Activated T-cell treated with anti-CD3 and anti-CD28 coated beads, Interleukin-2, amount 50 U/mL, for 48 hours (primary cell): ENCODE results near the gene C10orf143.
A peak's percentile ranks its signal among the peaks of the same experiment; 100 is the strongest.

Experiments used
- DNase-seq, 2 experiments: peaks; one replicate each; pipeline ENCODE4 v3.0.0-alpha.2; 2020

C10orf143 gene

GRCh38 chr10:130050721-130051120, 59.9 kb downstream of the C10orf143 start:
- DNase-seq, result no peak

- no peak for DNase-seq
These were observed 60.6 kb downstream of the C10orf143 start for GRCh38 chr10:130049987-130050386.

DNA sequence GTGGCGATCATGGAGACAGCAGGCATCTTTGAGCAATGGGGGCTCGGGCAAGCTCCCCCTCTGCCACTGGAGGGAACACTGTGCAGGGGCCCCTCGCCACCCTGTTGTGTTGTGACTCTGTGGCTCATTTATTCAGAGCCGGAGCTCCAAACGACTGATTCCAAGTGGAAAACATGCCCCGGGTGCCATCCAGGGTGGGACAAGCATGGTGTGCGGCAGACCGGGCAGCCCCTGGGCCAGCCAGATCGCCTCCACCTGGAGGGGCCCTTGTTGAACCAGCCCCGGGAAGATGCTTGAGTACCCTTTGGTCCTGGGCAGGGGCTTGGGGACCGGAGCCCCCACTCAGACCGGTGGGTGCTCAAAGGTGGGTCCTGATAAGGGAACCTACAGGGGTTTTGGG, 61.4 kb downstream of the C10orf143 start:
- DNase-seq, result no peak

DNA sequence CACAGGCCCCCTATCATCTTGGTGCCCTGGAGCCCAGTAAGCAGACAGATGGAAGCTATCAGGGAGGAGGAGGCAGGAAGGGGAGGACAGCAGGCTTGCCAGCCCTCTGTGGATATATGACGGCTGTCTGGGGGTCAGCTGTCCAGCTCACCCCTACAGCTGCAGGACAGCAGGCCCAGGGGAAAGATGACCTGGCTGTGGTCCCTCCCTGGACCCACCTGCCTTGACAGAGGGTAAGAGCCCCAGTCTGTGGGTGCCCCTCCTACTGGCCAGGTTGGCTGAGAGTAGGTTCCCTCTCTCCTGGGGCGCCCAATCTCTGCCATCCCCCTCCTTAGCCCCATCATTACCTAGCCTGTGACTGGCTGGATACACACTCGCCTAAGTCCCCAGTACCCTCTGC, 62.5 kb downstream of the C10orf143 start:
- DNase-seq, result no peak

- no peak for DNase-seq
These were observed 63.3 kb downstream of the C10orf143 start for GRCh38 chr10:130047336-130047735.

- DNase-seq, result no peak
These were observed 64.0 kb downstream of the C10orf143 start for GRCh38 chr10:130046591-130046990.

GRCh38 chr10:130045801-130046321, 64.8 kb downstream of the C10orf143 start:
- no peak for DNase-seq

- DNase-seq, result no peak
These were observed 65.5 kb downstream of the C10orf143 start for GRCh38 chr10:130045091-130045652.

DNA sequence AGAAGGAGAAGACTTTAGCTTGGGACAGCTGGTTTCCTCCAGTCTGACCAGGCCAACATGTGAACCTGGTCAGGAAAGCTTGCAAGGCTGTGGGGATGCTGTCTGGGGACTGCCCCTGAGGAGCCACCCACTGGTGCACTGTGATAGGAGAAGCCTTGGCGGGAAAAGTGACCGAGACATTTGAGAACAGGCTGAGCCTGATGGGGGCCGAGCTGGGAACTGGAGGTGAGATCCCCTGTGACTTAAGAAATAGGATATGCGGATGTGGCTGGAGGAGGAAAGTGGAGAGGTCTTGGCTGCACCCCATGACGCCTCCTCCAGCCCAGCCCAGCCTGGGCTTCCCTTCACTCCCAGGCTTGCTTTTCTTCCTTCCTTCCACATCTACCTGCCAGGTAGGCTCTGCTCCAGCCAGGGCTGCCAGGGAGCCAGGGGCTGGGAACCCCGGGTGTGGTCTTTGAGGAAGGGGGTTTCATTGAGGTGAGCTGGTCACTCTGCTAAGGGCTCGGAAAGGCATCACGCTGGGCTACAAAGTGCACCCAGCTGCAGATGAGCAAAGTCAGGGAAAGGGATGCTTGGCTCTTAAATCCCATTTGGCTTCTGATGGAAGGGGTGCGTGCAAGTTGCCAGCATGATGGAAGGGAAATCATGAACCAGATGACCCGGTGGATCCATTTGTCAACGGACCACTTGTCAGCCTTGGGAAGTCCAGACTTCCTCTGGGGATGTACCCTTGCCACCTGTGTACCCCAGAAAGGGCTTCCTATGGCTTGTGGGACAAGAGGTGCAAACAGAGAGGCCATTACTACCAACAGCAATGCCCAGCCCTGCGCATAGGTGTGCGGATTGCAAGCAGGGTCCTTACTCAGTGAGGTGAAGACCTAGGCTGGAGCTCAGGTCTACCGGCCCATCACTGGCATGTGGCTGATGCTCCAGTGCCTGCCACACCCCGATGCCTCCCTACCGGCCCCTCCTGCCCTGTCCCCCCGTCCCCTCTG, 66.3 kb downstream of the C10orf143 start:
- peak in 1 of 2 experiments; percentile 3 for DNase-seq

- no peak for DNase-seq
These were observed 67.1 kb downstream of the C10orf143 start for GRCh38 chr10:130043491-130043890.

- no peak for DNase-seq
These were observed 68.2 kb downstream of the C10orf143 start for GRCh38 chr10:130042381-130042780.

DNA sequence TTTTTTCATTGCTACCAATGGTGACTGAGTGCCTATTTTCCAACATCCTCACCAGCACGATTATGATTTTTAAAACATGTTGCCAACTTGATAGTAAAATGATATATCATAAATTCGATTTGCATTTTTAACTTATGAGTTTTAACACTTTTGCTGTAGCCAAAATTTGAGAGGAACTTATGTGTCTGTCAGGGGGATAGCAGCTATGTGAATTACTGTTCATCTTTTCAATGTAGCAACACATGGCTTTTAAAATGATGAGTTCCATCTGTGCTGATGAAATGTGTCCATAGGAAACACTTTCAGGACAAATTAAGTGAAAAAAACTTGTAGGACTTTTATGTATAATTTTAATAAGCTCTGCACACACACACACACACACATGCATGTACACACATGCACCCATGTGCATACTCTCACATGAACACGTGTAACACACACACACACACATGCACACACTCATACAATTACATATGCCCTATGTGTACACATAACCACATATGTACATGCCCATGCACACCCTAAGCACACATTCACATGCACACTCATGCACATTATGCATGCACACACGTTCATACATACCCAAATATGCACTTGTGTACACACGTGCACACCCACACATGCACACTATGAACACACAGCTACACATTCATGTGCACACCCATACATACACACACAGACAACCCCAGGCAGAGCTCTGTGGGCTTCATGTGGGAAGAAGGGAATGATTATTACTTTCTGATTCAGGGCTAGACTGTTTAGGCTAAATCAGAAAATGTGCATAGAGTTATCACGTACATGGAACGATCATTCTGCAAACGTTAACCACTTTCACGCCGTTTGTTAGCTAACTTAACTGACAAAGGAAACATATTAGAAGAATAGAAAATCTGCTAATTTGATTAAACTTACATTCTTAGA, 68.9 kb downstream of the C10orf143 start:
- DNase-seq, result no peak

DNA sequence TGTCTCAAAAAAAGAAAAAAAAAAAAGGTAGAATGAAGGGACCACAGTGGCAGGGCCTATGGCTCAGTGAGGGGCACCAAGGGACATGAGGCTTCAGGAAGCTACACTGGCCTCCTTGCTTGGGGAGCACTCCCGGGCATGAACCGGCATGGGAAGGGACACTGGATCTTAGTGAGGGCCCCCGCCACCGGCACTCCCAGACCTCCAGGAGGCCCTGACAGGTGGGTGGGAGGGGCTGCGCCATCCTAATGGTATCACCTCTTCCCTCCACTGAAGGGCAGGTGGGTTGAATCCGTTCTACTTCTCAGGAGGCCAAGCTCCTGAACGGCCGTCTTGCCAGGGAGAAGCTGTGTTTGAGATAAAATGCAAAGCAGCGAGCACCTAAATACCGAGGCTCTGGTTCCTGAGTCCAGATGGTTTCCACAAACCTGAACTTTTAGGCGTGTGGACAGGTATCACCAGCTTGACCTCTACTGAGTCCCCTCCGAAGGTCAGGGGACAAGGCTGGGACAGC, 69.8 kb downstream of the C10orf143 start:
- no peak for DNase-seq

- DNase-seq, result no peak
These were observed 70.3 kb downstream of the C10orf143 start for GRCh38 chr10:130040351-130040750.

DNA sequence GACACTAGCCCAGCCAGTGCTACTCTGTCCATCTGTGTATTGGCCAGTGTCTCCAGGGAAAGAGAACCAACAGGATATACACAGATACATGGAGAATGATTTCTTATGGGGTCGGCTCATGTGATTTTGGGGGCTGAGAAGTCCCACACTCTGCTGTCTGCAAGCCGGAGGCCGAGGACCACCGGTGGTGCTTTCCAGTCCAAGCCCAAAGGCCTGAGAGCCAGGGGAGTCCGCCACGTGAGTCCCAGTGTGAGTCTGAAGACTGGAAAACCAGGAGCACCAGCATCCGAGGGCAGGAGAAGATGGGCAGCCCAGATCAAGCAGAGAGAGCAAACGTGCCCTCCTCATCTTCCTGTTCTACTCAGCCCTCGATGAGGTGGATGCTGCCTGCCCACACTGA, 71.5 kb downstream of the C10orf143 start:
- DNase-seq, result no peak

GRCh38 chr10:130038611-130039109, 72.0 kb downstream of the C10orf143 start:
- DNase-seq, result no peak

- DNase-seq, result no peak
These were observed 72.5 kb downstream of the C10orf143 start for GRCh38 chr10:130038019-130038555.

DNA sequence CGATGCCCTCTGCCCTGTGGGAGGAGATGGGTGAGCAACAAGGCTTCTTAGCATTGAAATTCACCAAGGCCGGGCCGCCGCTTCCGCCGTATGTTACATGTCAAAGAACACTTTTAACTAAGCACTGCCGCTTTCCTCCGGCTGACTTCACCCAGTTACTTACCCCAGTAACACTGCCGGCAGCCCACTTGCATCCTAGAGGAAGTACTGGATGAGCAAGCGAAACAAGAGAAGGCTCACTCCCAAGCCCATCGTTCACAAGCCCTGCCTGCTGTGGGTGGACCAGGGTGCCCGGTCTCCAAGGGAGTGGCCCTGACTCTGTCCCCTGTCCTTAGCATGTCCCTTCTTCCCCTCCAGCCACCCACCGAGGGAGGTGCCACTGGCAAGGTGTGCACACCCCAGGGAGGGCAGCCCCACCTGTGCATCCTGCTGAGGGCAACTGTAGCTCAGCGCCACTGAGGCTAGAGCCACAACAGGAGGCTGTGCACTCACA, 73.4 kb downstream of the C10orf143 start:
- no peak for DNase-seq

DNA sequence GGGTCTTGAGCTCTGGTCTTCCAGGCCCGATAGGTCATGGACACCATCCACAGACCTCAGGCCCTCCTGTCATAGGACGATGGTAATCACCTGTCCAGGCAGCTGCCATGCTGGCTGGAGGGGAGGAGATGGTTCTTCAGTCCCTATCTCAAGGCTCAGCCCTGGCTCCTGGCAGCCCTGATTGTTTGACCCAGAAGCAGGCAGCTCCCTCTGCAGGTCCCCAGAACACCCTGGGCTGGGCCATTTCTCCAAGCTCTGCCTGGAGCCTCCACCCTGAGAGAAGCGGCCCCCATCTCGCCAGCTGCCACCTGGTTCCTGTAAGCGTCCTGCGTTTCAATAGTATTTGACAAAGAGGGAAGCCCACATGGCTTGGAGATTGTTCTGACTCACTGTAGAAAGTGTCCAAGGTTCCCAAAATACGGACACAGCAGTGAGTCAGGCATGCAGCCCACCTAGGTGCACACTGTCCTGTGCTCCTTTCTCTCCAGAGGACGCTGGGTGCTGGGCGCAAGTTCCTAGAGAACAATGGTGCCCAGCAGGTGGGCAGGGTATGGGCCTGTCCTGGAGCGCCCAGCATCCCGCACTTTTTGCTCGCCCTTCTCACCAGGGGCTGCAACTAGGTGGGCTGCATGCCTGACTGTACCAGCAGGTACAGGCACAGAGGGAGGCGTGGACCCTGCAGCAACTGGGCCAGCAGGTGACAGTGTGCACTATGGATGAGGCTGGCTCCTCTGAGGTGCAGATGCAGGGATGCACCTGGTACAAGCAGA, 74.1 kb downstream of the C10orf143 start:
- DNase-seq, result no peak

DNA sequence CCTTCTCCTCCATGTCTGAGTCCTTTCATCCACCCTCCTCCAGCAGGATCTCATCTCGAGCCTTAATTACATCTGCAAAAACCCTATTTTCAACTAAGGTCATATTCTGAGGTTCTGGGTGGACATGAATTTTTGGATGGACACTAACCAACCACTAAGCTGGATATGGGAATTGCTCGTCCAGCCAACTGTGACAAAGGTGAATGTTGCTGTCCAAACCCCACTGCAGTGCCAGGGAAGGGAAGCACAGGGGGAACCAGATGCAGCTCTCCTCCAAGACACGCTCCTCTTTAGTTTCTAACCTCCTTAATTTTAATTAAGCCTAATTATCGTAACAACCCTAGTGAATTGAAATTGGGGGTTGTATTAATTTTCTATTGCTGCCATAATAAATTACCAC, 81.4 kb downstream of the C10orf143 start:
- DNase-seq, result no peak

GRCh38 chr10:130028465-130028819, 82.2 kb downstream of the C10orf143 start:
- no peak for DNase-seq
